SKM-1 (cell line): ENCODE measurements around the gene PDP2.

Source experiments
- DNase-seq: peaks from one replicate; lab custom pipeline; 2025; ENCODE audit not compliant: unreplicated experiment; lab: John Stamatoyannopoulos, UW

The PDP2 gene

GRCh38 chr16:66918803-66919568 lies 38.7 kb downstream of the PDP2 start, which contains the start of gene CDH16:
TSS of gene CDH16 (minus strand) at chr16:66918885. CDS start at chr16:66918065, 820 bp downstream.
- DNase-seq: no peak

GRCh38 chr16:66919569-66920298 lies 39.4 kb downstream of the PDP2 start:
- DNase-seq: no peak

GRCh38 chr16:66920299-66920590 lies 39.9 kb downstream of the PDP2 start:
- no peak for DNase-seq

GRCh38 chr16:66920924-66921680 lies 40.8 kb downstream of the PDP2 start:
- no peak for DNase-seq

GRCh38 chr16:66921729-66922450 lies 41.6 kb downstream of the PDP2 start:
- DNase-seq: no peak

- no peak for DNase-seq
Measured at GRCh38 chr16:66923247-66923731, 43.0 kb downstream of the PDP2 start.

- no peak for DNase-seq
Measured at GRCh38 chr16:66923866-66924265, 43.6 kb downstream of the PDP2 start.

- DNase-seq: no peak
Measured at GRCh38 chr16:66924527-66925321, 44.4 kb downstream of the PDP2 start.

- DNase-seq: no peak
Measured at GRCh38 chr16:66925322-66925840, 45.1 kb downstream of the PDP2 start, which contains the start of gene RRAD. TSS of gene RRAD (minus strand) at chr16:66925535. CDS start at chr16:66925179, 356 bp downstream.

GRCh38 chr16:66926171-66926947 lies 46.0 kb downstream of the PDP2 start:
- DNase-seq: no peak

- no peak for DNase-seq
Measured at GRCh38 chr16:66926961-66927436, 46.7 kb downstream of the PDP2 start.

GRCh38 chr16:66927918-66928649 lies 47.8 kb downstream of the PDP2 start:
- no peak for DNase-seq

GRCh38 chr16:66928702-66929388 lies 48.5 kb downstream of the PDP2 start:
- DNase-seq: no peak

- DNase-seq: no peak
Measured at GRCh38 chr16:66930189-66930588, 49.9 kb downstream of the PDP2 start.

- DNase-seq: no peak
Measured at GRCh38 chr16:66931665-66932064, 51.4 kb downstream of the PDP2 start.

- no peak for DNase-seq
Measured at GRCh38 chr16:66932076-66932475, 51.8 kb downstream of the PDP2 start.

GRCh38 chr16:66933776-66934137 lies 53.4 kb downstream of the PDP2 start:
- DNase-seq: no peak
